Measurements from ENCODE around the gene USP46. TPM values are rescaled to one million over a fixed set of nuclear protein-coding genes. Genes with fewer than 3 reads are reported as not detected.

The USP46 gene
- total and polyA plus RNA-seq, 2 of the 8 experiments (the other 6 are each of a cell fraction or from before 2014, with no cell fraction given): 10.6 to 62.4 TPM

- TF ChIP-seq, protein P1, sequence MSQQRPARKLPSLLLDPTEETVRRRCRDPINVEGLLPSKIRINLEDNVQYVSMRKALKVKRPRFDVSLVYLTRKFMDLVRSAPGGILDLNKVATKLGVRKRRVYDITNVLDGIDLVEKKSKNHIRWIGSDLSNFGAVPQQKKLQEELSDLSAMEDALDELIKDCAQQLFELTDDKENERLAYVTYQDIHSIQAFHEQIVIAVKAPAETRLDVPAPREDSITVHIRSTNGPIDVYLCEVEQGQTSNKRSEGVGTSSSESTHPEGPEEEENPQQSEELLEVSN (IDR thresholded peaks at IDR 0.05): peak; percentile 89
- TF ChIP-seq SP4 (IDR thresholded peaks at IDR 0.05; ENCODE audit: low read length): peak; percentile 44; the same call in 1 of the 2 replicates
- TF ChIP-seq, protein P2, sequence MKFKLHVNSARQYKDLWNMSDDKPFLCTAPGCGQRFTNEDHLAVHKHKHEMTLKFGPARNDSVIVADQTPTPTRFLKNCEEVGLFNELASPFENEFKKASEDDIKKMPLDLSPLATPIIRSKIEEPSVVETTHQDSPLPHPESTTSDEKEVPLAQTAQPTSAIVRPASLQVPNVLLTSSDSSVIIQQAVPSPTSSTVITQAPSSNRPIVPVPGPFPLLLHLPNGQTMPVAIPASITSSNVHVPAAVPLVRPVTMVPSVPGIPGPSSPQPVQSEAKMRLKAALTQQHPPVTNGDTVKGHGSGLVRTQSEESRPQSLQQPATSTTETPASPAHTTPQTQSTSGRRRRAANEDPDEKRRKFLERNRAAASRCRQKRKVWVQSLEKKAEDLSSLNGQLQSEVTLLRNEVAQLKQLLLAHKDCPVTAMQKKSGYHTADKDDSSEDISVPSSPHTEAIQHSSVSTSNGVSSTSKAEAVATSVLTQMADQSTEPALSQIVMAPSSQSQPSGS (IDR thresholded peaks at IDR 0.05; ENCODE audit: low read length): no peak
- TF ChIP-seq BCL11A (IDR thresholded peaks at IDR 0.05; ENCODE audit: low read depth in 2 of 2, low read length in 2 of 2): no peak
- no peak for TF ChIP-seq GABPA (IDR thresholded peaks at IDR 0.05; ENCODE audit: borderline replicate concordance, insufficient read depth, low read length)
- TF ChIP-seq EP300 (IDR thresholded peaks at IDR 0.05; ENCODE audit: borderline replicate concordance in 1 of 2, low read depth in 2 of 2, low read length in 2 of 2): peak in 1 of 2 experiments; percentile 20; a peak in 1 of 3 replicates
- no peak for TF ChIP-seq JUND (IDR thresholded peaks at IDR 0.05; ENCODE audit: low read length)
- no peak for TF ChIP-seq EGR1 (IDR thresholded peaks at IDR 0.05; ENCODE audit: borderline replicate concordance, low read depth, low read length)
- TF ChIP-seq EZH2 (IDR thresholded peaks at IDR 0.05; ENCODE audit: low read depth, low read length, severe bottlenecking): no peak
- TF ChIP-seq FOSL1 (IDR thresholded peaks at IDR 0.05; ENCODE audit: insufficient read depth, low read depth, low read length): no peak
- TF ChIP-seq SUZ12 (IDR thresholded peaks at IDR 0.05; ENCODE audit: low read length): no peak
- peak; percentile 47; the same call in 1 of the 2 replicates for TF ChIP-seq TBP (IDR thresholded peaks at IDR 0.05; ENCODE audit: low read depth, low read length)
- TF ChIP-seq ASH2L (IDR thresholded peaks at IDR 0.05; ENCODE audit: low read length): peak; percentile 80
- no peak for TF ChIP-seq CTBP2 (IDR thresholded peaks at IDR 0.05; ENCODE audit: borderline replicate concordance, insufficient read depth, insufficient read length, low read length)
- no peak for TF ChIP-seq PHF8 (conservative IDR thresholded peaks at IDR 0.05; ENCODE audit: low read depth, low read length)
- peak; percentile 34; the same call in 1 of the 2 replicates for TF ChIP-seq CREB1 (IDR thresholded peaks at IDR 0.05)
- TF ChIP-seq CTCF (IDR thresholded peaks at IDR 0.05; ENCODE audit: control extremely low read depth in 1 of 3, insufficient read depth in 1 of 3, low read depth in 1 of 3, low read length in 3 of 3): peak in 1 of 3 experiments; percentile 17; a peak in 1 of 4 replicates
- no peak for TF ChIP-seq MAFK (IDR thresholded peaks at IDR 0.05; ENCODE audit: low read depth, low read length)
Observed at GRCh38 chr4:52657618-52658501, 1.2 kb downstream of the USP46 start (continued).
